ENCODE data around the gene TNFRSF12A. TPM values are rescaled to one million over a fixed set of nuclear protein-coding genes. Genes with fewer than 3 reads are reported as not detected.
A peak's percentile ranks its signal among the peaks of the same experiment; 100 is the strongest.

The TNFRSF12A gene
- total and polyA plus RNA-seq, 9 of the 15 experiments (the other 6 are each of a cell fraction or from before 2014, with no cell fraction given) = 0.41 to 61.8 (median 26.5) TPM

DNA sequence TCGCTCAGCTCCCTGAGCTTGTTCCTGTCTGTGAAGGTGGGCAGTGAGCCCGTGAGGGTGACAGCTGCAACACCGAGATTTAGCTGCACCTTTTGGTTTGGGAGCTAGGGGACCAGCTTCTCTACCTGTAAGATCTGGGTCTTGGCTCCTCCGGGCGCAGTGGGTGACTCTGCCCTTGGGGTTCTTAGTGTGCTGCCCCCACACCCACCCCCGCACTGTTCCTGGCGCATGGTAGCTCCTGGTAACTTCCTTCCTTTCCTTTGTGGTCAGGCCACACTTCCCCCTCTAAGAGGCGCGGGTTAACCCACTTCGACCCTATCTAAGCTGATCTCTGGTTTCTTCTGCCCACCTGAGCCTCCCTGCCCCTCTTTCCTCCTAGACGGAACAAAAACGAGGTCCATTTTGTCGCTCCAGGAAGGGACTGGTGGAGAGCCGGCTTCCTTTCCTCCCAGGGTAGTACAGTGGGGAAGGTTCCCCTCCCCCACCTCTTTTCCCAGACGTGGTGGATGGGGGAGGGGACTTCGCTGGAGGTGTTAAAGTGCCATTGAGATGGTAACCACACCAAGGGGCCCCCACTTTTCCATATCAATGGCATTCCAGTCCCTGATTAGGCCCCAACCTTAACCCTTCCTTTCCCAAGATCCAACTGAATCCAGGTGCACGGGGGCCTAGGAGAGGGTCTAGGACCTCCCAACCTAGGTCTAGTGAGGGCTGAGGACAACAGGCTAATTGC is 12.0 kb upstream of the TNFRSF12A start (continued):
- TF ChIP-seq, protein P1, sequence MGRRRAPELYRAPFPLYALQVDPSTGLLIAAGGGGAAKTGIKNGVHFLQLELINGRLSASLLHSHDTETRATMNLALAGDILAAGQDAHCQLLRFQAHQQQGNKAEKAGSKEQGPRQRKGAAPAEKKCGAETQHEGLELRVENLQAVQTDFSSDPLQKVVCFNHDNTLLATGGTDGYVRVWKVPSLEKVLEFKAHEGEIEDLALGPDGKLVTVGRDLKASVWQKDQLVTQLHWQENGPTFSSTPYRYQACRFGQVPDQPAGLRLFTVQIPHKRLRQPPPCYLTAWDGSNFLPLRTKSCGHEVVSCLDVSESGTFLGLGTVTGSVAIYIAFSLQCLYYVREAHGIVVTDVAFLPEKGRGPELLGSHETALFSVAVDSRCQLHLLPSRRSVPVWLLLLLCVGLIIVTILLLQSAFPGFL (CRISPR knock-in tag; IDR thresholded peaks at IDR 0.05) = no peak
- TF ChIP-seq, protein P2, sequence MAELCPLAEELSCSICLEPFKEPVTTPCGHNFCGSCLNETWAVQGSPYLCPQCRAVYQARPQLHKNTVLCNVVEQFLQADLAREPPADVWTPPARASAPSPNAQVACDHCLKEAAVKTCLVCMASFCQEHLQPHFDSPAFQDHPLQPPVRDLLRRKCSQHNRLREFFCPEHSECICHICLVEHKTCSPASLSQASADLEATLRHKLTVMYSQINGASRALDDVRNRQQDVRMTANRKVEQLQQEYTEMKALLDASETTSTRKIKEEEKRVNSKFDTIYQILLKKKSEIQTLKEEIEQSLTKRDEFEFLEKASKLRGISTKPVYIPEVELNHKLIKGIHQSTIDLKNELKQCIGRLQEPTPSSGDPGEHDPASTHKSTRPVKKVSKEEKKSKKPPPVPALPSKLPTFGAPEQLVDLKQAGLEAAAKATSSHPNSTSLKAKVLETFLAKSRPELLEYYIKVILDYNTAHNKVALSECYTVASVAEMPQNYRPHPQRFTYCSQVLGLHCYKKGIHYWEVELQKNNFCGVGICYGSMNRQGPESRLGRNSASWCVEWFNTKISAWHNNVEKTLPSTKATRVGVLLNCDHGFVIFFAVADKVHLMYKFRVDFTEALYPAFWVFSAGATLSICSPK (IDR thresholded peaks at IDR 0.05; ENCODE audit: borderline replicate concordance) = no peak
- TF ChIP-seq MAX (CRISPR knock-in tag; IDR thresholded peaks at IDR 0.05) = 0 out of 2 replicates have a peak, but pooled peaks have one; percentile 17
- TF ChIP-seq CREM (IDR thresholded peaks at IDR 0.05; ENCODE audit: low read depth) = 0 out of 2 replicates have a peak, but pooled peaks have one; percentile 39
- TF ChIP-seq SIRT6 (IDR thresholded peaks at IDR 0.05; ENCODE audit: low read depth, low read length) = no peak
- TF ChIP-seq IFI16 (CRISPR knock-in tag; IDR thresholded peaks at IDR 0.05) = no peak
- TF ChIP-seq NKRF (IDR thresholded peaks at IDR 0.05; ENCODE audit: borderline replicate concordance) = peak; percentile 41; the same call in 1 of the 2 replicates
- TF ChIP-seq TBP (optimal IDR thresholded peaks at IDR 0.05; ENCODE audit: low read depth, low read length) = peak; percentile 28
- TF ChIP-seq SLC30A9 (CRISPR knock-in tag; IDR thresholded peaks at IDR 0.05) = no peak
- TF ChIP-seq KLF1 (tag; IDR thresholded peaks at IDR 0.05) = no peak
- TF ChIP-seq MEF2A (IDR thresholded peaks at IDR 0.05; ENCODE audit: control insufficient read depth, low read depth, low read length) = no peak
- TF ChIP-seq MCM5 (IDR thresholded peaks at IDR 0.05; ENCODE audit: low read depth) = no peak
- no peak for TF ChIP-seq TAF9B (IDR thresholded peaks at IDR 0.05; ENCODE audit: partially characterized antibody)
- TF ChIP-seq TBL1XR1 (IDR thresholded peaks at IDR 0.05; ENCODE audit: low read length in 2 of 2) = peak in 1 of 2 experiments; percentile 26; a peak in 1 of 4 replicates
- TF ChIP-seq BCOR (IDR thresholded peaks at IDR 0.05) = 0 out of 2 replicates have a peak, but pooled peaks have one; percentile 19
- no peak for TF ChIP-seq KAT8 (IDR thresholded peaks at IDR 0.05; ENCODE audit: low read depth)
- peak; percentile 35; the same call in 1 of the 2 replicates for TF ChIP-seq KLF16 (IDR thresholded peaks at IDR 0.05)
- no peak for TF ChIP-seq CCAR2 (IDR thresholded peaks at IDR 0.05; ENCODE audit: low read depth, low read length)
- TF ChIP-seq ARHGAP35 (IDR thresholded peaks at IDR 0.05; ENCODE audit: partially characterized antibody) = peak; percentile 13
- peak; percentile 3; the same call in 1 of the 2 replicates for TF ChIP-seq ATF7 (IDR thresholded peaks at IDR 0.05)
- TF ChIP-seq XRCC5 (IDR thresholded peaks at IDR 0.05; ENCODE audit: low read depth, low read length) = 0 out of 2 replicates have a peak, but pooled peaks have one; percentile 29
- TF ChIP-seq NEUROD1 (IDR thresholded peaks at IDR 0.05; ENCODE audit: borderline replicate concordance, low read depth, low read length, partially characterized antibody) = peak; percentile 75
- TF ChIP-seq STAG1 (CRISPR knock-in tag; IDR thresholded peaks at IDR 0.05; ENCODE audit: borderline replicate concordance) = no peak

Data from K562 (cell line).